ENCODE results near the gene NPTXR. TPM values are rescaled to one million over a fixed set of nuclear protein-coding genes. Genes with fewer than 3 reads are reported as not detected.
"Not testable (repeated sequence)": the region's sequence is repeated elsewhere in the genome, so short reads cannot be mapped to it uniquely, and the experiment has no call there.

The NPTXR gene
- total RNA-seq, 2 experiments from 2014 or later = 4.2 to 4.6 TPM

DNA sequence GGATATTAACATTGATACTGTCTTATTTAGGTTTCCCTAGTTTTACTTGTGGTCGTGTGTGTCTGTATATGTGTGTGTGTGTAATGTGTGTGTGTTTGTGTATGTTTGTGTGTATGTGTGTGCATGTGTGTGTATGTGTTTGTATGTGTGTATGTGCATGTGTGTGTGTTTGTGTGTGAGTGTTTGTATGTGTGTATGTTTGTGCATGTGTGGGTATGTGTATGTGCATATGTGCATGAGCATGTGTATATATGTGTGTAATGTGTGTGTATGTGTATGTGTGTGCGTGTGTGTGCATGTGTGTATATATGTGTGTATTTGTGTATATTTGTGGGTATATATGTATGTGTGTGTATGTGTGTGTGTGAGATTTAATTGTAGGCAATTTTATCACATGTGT lies 32.6 kb downstream of the NPTXR start:
- H3K4me3 Mint-ChIP-seq = no peak overlapping the region
- Histone ChIP-seq H3K9me3 (ENCODE audit: control insufficient read depth in 1 of 2, insufficient read depth in 1 of 2, low read length in 2 of 2) (peaks cover 3 to 19% of the 10 kb centered on the region in 2 experiments), H3K27me3 (ENCODE audit: control insufficient read depth in 1 of 2, insufficient read depth in 2 of 2, low read length in 2 of 2) (peaks cover 0 to 3% of the 10 kb centered on the region in 2 experiments), H3K4me3 (ENCODE audit: low read length) (no peak overlapping the region), H3K36me3 (ENCODE audit: insufficient read depth, low read length) (no peaks in the 10 kb centered on the region), H3K4me1 (ENCODE audit: insufficient read depth, low read length) (no peaks in the 10 kb centered on the region), H3K27ac (ENCODE audit: low read depth in 1 of 2, low read length in 2 of 2) (no peak overlapping the region)
- ChIA-PET POLR2A (no interaction called here), CTCF (no interaction called here)
- no peak for DNase-seq
- H3K27ac Mint-ChIP-seq = no peak overlapping the region
- H3K9me3 Mint-ChIP-seq = peaks cover 4% of the 10 kb centered on the region
- intact Hi-C loops (cut with DNase I, micrococcal nuclease) = no loop called here
- TF ChIP-seq CTCF (IDR thresholded peaks at IDR 0.05) = no peak
- no peak for ATAC-seq (ENCODE audit: poor library complexity)
- H3K27me3 Mint-ChIP-seq = peaks cover 23% of the 10 kb centered on the region
- no peaks in the 10 kb centered on the region for H3K36me3 Mint-ChIP-seq (ENCODE audit: low read depth)
- H3K4me1 Mint-ChIP-seq (ENCODE audit: low read depth) = no peaks in the 10 kb centered on the region

DNA sequence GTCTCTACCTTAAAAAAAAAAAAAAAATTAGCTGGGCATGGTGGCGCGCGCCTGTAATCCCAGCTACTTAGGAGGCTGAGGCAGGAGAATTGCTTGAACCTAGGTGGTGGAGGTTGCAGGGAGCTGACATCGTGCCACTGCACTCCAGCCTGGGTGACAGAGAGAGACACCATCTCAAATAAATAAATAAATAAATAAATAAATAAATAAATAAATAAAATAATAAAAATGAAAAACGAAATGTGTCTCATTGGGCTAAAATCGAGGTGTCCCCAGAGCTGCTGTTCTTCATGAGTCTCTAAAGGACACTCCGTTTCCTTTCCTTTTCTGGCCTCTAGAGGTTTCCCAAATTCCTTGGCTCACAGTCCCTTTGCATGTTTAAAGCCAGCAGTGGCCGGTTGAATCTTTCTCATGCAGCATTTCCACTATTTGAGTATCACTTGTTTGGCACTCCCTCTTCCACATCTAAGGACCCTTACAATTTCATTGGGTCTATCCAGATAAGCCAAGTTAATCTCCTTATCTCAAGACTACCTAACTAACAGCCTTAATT lies 38.7 kb downstream of the NPTXR start:
- CTCF ChIA-PET; H3K9me3 Mint-ChIP-seq; intact Hi-C loops (cut with DNase I, micrococcal nuclease); H3K27ac Mint-ChIP-seq; H3K4me1 ChIP-seq (ENCODE audit: insufficient read depth, low read length); H3K36me3 ChIP-seq (ENCODE audit: insufficient read depth, low read length); DNase-seq; H3K4me3 Mint-ChIP-seq; ATAC-seq (ENCODE audit: poor library complexity); POLR2A ChIA-PET; H3K27me3 ChIP-seq (ENCODE audit: control insufficient read depth in 1 of 2, insufficient read depth in 2 of 2, low read length in 2 of 2); H3K27ac ChIP-seq (ENCODE audit: low read depth in 1 of 2, low read length in 2 of 2); H3K36me3 Mint-ChIP-seq (ENCODE audit: low read depth); H3K4me3 ChIP-seq (ENCODE audit: low read length); H3K27me3 Mint-ChIP-seq; H3K9me3 ChIP-seq (ENCODE audit: control insufficient read depth in 1 of 2, insufficient read depth in 1 of 2, low read length in 2 of 2); H3K4me1 Mint-ChIP-seq (ENCODE audit: low read depth): not testable (repeated sequence)

DNA sequence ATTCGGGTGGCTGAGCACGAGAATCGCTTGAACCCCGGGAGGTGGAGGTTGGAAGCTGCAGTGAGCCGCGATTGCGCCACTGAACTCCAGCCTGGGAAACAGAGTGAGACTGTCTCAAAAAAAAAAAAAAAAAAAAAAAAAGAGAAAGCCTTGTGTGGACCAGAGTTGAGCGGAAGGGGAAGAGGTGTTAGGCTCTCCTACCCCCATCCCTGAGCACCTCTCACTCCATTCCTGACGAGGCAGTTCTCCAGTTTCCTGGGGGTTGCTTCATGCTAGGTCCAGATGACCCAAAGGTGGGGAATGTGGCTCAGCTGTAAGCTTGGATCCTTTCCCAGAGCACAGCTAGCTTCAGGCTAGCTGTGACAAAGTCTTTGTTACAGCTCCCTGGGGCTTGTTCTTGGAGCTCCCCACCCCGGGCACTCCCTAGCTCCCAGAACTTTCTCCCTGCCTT lies 41.1 kb downstream of the NPTXR start:
- H3K36me3 ChIP-seq (ENCODE audit: insufficient read depth, low read length) = no peaks in the 10 kb centered on the region
- Mint-ChIP-seq H3K4me1 (ENCODE audit: low read depth) (peaks cover 18% of the 10 kb centered on the region), H3K27ac (no peak overlapping the region), H3K27me3 (peaks cover 7% of the 10 kb centered on the region), H3K36me3 (ENCODE audit: low read depth) (no peaks in the 10 kb centered on the region), H3K9me3 (peaks cover 2% of the 10 kb centered on the region), H3K4me3 (no peak overlapping the region)
- ATAC-seq (ENCODE audit: poor library complexity) (no peak), DNase-seq (no peak)
- no peak overlapping the region for H3K4me3 ChIP-seq (ENCODE audit: low read length)
- peaks cover 11% of the 10 kb centered on the region for H3K4me1 ChIP-seq (ENCODE audit: insufficient read depth, low read length)
- peaks cover 0 to 7% of the 10 kb centered on the region in 2 experiments for H3K27me3 ChIP-seq (ENCODE audit: control insufficient read depth in 1 of 2, insufficient read depth in 2 of 2, low read length in 2 of 2)
- H3K9me3 ChIP-seq (ENCODE audit: control insufficient read depth in 1 of 2, insufficient read depth in 1 of 2, low read length in 2 of 2) = peaks cover 0 to 7% of the 10 kb centered on the region in 2 experiments
- TF ChIP-seq CTCF (IDR thresholded peaks at IDR 0.05) = no peak
- H3K27ac ChIP-seq (ENCODE audit: low read depth in 1 of 2, low read length in 2 of 2) = no peak overlapping the region
- ChIA-PET CTCF (interaction anchor here (1.6 kb wide), 1 partner anchor 69 kb away, joined by 4 read pairs; no protein-coding TSS in a partner anchor), POLR2A (no interaction called here)
- intact Hi-C loops (cut with DNase I, micrococcal nuclease) = no loop called here

Measured in CD4-positive, alpha-beta T cell (primary cell).